IPS-18c (cell line): ENCODE data around the gene TNS2.
"Not testable (repeated sequence)": the region's sequence is repeated elsewhere in the genome, so short reads cannot be mapped to it uniquely, and the experiment has no call there.

Source experiments
- H3K4me3 ChIP-seq: 2 replicates; pipeline ENCODE4 v1.7.0; 2013; ENCODE audit warnings: low read depth, mild to moderate bottlenecking, low read length, moderate library complexity; ENCODE audit not compliant: insufficient read depth
- H3K9me3 ChIP-seq: one replicate; pipeline ENCODE4 v1.6.1; 2013; ENCODE audit warnings: mild to moderate bottlenecking, low read length, moderate library complexity; ENCODE audit not compliant: control insufficient read depth, insufficient read depth

TNS2 gene

DNA sequence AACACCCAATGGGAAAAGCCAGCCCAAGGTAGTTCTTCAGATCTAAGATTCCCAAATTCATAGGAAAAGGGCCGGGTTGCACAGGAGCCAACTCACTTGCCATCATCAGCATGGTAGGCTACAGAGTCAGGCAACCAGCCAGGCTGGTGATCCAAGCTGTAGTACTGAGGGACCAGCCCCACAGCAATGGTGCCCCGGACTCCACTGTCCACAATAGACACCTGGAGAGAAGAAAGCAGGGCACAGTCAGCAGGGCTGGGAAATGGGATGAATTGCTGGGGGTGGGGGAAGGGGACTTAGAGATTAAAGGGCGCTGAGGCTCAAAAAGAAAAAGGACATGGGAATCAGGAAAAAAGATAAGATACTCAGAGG is 25.1 kb downstream of the TNS2 start:
- H3K4me3 ChIP-seq = no peak overlapping the region
- peaks cover 2% of the 10 kb centered on the region for H3K9me3 ChIP-seq

DNA sequence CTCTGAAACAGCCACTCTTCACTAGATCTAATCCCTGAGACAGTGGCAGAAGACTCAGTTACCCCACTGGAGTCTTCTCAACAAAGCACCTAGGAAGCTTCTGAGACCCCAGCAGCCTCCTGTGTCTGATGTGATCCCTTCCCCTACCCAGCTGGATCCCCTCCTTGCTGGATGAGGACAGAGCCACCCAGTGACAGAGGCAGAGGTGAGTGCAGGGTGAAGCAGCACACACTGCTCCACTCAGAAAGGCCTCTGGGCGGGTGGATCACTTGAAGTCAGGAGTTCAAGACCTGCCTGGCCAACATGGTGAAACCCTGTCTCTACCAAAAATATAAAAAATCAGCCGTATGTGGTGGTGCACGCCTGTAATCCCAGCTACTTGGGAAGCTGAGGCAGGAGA is 26.6 kb downstream of the TNS2 start:
- H3K4me3 ChIP-seq = no peak overlapping the region
- H3K9me3 ChIP-seq = peaks cover 2% of the 10 kb centered on the region

DNA sequence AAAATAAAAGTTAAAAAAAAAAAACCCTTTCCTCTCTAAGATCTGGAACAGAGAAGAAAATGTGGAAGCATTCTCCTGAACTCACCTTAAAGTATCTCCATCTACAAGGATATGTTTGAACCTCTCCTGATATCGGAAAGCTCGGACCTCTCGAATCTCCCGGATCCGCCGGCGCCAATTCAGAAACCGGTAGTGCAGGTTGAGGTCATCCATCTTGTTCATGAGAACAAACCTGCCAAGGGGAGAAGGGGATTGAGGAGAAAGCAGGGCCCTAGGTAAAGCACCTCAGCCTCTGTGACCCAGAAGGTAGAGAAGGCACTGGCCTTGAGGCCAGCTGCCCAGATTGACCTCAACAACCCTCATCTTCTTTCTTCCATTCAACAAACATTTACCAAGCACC is 27.2 kb downstream of the TNS2 start:
- Histone ChIP-seq H3K9me3 (peaks cover 2% of the 10 kb centered on the region), H3K4me3 (no peak overlapping the region)

DNA sequence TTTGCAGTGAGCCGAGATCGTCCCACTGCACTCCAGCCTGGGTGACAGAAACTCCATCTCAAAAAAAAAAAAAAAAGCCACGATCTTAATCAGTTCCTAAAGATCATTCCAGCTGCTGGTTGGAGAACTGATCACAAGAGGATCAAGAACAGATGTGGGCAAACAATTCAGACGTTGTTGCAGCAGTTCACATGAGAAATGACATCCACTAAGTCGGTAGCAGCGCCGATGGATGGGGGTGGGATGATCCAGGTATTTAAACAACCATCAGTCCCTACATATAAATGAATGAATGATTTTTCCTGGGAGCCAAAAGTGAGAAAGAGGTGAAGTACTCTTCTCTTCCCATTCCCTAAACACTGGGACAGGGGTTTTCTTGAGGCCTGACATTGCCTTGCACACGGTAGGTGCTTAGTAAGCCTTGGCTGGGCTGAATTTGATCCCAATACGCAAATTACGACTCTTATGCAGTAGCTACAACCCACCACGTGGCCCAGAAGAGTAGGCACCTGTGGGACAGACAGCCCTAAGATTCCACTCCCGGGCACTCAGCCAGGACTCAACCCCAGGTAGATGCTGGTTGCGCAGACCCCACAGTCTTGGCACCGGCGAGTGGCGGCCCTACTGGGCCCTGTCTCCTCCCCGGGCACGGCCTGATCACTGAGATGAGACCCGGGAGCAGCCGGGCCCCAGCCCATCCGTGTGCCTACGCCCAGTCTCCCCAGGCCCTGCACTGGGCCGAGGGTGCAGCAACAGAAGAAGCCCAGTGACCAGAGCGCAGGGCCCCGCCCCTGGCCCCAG is 28.8 kb downstream of the TNS2 start:
- Histone ChIP-seq H3K9me3 (peaks cover 2% of the 10 kb centered on the region), H3K4me3 (peak overlapping the region; percentile 54)

DNA sequence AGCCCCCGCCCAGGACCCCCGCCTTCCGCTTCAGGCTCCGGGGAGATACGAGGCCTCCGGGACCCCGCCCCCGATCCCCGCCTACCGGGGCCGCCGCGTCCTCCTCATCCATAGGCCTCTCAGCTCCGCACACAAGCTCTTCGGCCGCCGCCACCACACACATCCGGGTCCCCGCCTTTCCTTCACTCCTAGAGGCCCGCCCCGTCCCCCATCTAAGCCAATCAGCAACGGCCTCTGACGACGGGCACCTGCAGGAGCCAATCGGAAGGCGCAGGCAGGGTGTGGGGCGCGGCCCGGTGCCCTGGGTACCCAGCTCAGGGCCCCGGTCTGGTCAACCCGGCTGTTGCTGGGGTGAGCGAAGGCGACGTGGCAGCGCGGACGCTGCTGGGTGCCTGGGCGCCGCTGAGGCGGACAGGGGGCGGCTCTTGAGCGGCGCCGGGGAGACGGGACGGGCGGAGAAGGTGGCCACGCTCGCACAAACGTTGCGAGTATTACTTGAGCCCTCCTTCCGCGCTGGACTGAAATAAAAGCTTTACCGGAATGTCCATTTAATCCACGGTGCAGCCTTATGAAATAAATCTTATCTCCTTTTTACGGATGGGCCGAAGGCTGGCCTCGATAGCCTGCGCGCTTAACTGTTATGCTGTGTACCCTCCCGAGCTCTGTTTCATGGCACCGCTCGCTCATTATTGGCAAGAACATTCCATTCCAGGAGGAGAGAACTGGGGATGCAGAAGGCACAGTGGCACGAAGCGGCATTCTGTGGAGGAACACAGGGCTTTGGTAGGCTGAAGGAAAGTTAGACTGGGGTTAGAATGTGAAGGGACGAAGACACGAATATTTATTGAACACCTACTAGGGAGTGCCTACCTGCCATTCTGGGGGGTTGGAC is 29.6 kb downstream of the TNS2 start, which contains the start of gene SPRYD3:
Gene SPRYD3 (minus strand): TSS at position 165 of the 892 bp plus-strand sequence. CDS start 57 bp downstream, at position 108.
- peaks cover 2% of the 10 kb centered on the region for H3K9me3 ChIP-seq
- H3K4me3 ChIP-seq = peak within 1 kb of the TSS; percentile 54

DNA sequence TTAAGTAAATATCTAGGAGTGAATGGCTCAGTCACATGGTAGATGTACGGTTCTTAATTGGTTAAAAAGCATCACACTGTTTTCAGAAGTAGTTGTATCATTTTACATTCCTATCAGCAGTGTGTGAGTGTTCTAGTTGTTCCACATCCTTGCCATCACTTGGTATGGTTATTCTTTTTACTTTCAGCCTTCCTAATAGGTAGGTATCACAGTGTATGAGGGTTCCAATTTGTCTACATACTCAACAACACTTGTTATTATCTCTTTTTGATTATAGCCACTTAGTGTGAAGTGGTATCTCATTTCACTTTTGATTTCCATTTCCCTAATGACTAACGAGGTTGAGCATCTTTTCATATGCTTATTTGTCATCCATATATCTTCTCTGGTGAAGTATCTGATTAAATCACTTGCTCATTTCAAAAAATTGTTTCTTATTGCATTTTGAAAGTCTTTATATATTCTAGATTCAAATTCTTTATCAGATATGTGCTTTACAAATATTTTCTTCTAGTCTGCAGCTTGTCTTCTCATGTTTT is 32.8 kb downstream of the TNS2 start:
- Histone ChIP-seq H3K9me3 (no peaks in the 10 kb centered on the region), H3K4me3 (no peak overlapping the region)

DNA sequence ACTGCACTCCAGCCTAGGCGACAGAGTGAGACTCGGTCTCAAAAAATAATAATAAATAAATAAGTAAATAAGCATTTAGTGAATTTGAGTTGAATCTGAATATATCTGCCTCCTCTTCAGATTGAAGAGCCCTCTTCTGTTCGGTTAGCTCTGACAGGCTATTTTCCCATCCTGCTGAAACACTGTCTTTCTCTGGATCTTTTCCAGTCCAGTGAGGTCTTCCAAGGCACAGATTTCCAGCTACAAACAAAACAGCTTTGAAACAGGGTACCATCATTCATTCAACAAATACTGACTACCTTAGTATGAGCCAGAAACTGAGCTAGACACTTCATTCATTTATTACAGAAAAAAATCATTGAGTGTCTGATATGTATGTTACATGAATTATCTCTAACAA is 36.5 kb downstream of the TNS2 start:
- Histone ChIP-seq H3K4me3 (no peak overlapping the region), H3K9me3 (no peaks in the 10 kb centered on the region)

DNA sequence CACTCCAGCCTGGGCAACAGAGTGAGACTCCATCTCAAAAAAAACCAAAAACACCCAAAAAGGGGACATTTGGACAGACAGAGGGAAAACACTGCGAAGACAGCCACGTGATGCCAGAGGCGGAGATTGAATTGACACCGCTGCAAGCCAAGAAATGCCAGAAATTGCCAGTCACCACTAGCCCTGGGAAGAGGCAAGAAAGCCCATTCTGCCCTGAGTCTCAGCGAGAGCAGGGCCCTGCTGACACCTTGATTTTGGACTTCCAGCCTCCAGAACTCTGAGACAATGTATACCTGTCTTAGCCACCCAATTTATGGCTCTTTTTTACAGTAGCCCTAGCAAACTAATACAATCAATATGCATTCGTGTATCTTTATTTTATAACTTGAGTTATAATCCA is 40.2 kb downstream of the TNS2 start:
- H3K9me3 ChIP-seq = no peaks in the 10 kb centered on the region
- H3K4me3 ChIP-seq = no peak overlapping the region

DNA sequence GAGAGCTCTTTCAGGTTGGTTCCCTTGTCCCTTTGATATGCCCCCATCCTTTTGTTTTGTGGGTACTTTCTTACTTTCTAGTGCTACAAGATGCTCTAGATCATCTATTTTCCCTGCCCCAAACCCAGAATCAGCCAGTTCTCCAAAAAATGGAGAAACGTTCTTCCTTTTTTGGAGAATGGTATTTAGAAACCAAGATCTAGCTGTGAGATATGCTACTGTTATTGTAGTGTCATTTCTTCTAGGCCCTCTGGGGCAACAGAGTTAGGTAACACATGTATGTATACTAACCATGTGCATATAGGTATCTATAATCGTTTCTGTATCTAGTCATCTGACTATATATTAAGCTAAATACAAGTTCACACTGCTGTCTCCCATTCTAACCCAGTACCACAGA is 40.7 kb downstream of the TNS2 start:
- H3K9me3 ChIP-seq = no peaks in the 10 kb centered on the region
- H3K4me3 ChIP-seq = no peak overlapping the region

DNA sequence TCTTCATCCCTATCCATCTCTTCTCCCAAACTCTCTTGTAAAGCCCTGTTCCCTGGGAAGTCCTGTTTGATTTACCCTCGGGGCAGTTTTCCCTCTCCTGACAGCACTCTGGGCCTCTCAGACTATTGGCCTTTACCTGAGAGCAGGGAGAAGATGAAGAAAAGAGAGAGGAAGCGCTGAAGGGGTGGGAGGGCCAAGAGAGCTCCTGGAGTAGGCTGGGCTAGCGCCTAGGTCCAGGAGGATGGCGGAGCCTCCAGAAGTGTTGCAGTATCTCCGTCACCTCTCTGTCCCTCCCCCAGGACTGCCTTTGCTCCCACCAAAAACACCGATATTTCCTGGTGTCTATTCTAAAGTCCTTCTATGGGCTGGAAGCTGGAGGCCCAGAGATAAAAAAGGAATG is 41.9 kb downstream of the TNS2 start:
- Histone ChIP-seq H3K4me3 (no peak overlapping the region), H3K9me3 (no peaks in the 10 kb centered on the region)

DNA sequence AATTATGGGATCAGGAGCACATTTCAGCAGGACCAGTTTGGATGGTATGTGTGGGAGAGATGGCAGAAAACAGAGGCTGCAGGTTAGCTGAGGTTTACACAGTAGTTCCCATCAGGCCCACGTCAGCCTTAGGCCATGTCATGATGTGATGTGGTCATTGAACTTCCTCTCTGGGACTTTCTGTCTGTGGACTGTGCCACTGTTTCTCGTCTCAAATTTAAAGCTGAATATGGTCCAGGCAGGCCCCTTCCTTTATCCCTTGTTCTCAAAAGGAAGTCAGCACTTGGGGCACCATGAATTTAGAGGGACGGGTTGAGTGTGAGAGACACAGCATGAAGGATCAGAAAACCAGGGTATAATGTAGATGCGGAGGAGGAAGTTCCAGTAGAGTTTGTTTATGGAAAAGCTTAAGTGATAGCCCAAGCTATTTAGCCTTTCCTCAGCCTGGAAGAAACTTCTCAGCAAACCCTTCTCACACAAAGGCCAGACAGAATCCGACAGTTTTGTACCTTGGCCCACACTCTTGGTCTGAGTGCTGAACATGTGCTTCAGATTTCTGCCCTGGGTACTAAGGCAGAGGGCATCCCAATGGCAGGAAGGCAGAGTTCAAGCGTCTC is 44.0 kb downstream of the TNS2 start:
- no peak overlapping the region for H3K4me3 ChIP-seq
- H3K9me3 ChIP-seq = no peaks in the 10 kb centered on the region

DNA sequence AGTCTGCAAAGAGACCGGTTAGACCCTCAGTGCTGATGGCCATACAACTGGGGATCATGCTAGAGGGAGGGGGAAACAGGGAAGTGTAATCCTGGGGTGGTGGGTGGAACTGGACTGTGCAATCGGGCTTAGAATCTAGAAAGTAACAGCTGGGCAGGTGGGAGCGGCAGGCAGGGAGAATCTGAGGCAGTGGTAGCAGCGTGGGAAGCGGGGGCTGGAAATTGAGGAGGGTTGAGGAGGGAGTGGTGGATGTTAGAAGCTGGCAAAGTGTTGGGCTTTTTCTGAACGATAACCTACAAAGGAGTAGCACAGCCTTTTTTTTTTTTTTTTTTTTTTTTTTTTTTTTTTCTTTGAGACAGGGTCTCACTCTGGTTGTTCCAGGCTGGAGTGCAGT is 44.5 kb downstream of the TNS2 start:
- H3K9me3 ChIP-seq = no peaks in the 10 kb centered on the region
- H3K4me3 ChIP-seq = no peak overlapping the region

DNA sequence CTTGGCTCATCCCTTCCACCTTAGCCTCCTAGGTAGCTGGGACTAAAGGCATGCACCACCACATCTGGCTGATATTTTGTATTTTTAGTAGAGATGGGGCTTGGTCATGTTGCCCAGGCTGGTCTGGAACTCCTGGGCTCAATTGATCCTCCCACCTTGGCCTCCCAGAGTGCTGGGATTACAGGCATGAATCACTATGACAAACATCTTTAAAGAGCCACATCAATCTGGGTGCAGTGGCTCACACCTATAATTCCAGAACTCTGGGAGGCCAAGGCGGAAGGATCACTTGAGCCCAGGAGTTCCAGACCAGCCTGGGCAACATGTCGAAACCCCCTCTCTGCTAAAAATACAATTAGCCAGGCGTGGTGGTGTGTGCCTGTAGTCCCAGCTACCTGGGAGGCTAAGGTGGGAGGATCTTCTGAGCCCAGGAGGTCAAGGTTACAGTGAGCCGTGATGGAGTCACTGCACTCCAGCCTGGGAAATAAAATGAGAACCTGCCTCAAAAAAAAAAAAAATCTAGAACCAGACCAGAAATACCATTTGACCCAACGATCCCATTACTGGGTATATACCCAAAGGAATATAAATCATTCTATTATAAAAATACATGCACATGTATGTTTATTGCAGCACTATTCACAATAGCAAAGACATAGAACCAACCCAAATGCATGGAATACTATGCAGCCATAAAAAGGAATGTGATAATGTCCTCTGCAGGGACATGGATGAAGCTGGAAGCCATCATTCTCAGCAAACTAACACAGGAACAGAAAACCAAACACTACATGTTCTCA is 45.1 kb downstream of the TNS2 start:
- H3K4me3 ChIP-seq, H3K9me3 ChIP-seq: not testable (repeated sequence)

DNA sequence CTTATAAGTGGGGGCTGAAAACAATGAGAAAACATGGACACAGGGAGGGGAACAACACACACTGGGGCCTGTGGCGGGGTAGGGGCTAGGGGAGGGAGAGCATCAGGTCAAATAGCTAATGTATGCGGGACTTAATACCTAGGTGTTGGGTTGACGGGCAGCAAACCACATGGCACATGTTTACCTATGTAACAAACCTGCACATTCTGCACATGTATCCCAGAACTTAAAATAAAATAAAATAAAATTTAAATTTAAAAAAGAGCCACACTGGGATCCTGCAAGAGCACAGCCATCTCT is 45.7 kb downstream of the TNS2 start:
- H3K9me3 ChIP-seq, H3K4me3 ChIP-seq: not testable (repeated sequence)

DNA sequence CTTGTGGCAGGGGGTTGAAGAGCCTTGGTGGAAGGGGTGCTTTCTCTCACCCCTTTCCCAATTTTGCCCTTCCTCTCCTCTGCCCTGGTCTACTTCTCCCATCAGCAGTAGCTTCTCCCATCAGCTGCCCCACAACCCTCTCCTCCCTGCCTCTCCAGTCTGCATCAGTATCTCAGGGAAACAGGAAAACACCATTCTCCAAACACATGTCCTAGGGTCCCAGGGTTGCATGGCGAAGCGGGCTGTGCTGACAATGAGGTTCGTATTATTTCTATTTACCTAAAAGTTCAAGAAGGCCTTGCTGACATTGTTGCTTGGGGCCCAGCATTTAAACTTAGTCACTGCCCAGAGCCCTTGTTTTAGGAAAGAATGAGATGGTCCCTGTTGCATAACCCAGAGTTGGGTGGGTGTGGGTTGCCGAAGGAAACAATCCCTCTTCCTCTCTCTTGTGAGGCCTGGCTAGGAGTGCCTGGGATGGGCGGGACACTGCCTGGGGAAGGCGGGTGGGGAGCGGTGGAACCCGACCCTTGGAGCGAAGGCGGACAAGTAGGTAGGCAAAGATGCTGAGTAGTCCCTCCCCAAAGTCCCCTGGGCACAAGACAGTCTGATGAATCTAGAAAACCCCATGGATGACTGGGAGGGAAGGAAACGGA is 46.4 kb downstream of the TNS2 start:
- peak overlapping the region; percentile 84 for H3K4me3 ChIP-seq
- no peaks in the 10 kb centered on the region for H3K9me3 ChIP-seq

DNA sequence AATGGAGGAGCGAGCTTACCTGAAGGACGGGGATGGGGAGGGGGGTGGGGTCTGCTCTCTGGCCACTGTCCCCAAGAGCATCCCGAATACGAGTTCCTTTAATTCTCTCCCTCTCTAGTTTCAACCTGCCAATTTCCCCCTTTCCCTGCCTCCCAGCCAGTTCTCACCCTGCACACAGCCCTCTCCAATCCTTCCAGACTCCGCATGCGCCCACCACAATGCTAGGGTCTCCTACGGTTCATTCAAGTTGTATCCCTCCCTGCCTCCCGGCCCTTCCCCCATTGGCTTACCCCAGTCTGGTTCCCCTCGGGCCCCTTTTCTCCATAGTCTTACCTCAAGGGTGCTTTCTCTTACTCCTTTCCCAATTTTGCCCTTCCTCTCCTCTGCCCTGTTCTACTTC is 46.9 kb downstream of the TNS2 start:
- peak overlapping the region; percentile 84 for H3K4me3 ChIP-seq
- no peaks in the 10 kb centered on the region for H3K9me3 ChIP-seq

DNA sequence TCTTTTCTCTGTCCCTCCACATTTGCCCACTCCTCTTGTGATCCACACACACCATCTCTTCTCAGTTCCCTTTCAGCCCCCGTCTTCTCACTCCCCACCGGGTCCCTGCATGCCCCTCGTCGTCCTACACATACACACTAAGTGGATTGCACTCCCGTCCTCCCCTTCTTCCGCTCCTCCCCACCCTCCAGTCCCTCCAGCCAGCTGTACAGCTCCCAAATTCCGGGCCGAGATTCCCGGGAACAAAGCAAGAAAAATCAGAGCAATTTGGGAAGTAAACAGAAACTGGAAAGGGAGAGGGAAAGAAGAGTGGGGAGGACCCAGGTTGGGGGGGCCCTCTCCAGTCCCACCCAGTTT is 47.3 kb downstream of the TNS2 start:
- peak overlapping the region; percentile 84 for H3K4me3 ChIP-seq
- H3K9me3 ChIP-seq = no peaks in the 10 kb centered on the region
